MM.1S (cell line): Measurements from ENCODE around the gene CHST11.

Source experiments
- DNase-seq: peaks from one replicate; pipeline ENCODE4 v3.0.0-alpha.2; 2015
- H2AFZ ChIP-seq: fragments of 300-600 bp; sonication (generic); 2 replicates; pipeline ENCODE4 v1.6.0; 2016; ENCODE audit warnings: antibody characterized with exemption, low read length
- H3F3A ChIP-seq: fragments of 300-600 bp; sonication (generic); 2 replicates; pipeline ENCODE4 v1.6.1; 2016; ENCODE audit warnings: mild to moderate bottlenecking, antibody characterized with exemption, low read length, moderate library complexity, mixed read lengths; ENCODE audit not compliant: insufficient read depth
- H3K27ac ChIP-seq: fragments of 300-600 bp; sonication (generic); 2 replicates; pipeline ENCODE4 v1.5.1; 2016; ENCODE audit warnings: mild to moderate bottlenecking, low read length
- H3K27me3 ChIP-seq: fragments of 300-600 bp; sonication (generic); replicated peaks from 2 replicates; pipeline ENCODE4 v1.6.0; 2016; ENCODE audit warnings: low read length; ENCODE audit not compliant: insufficient read depth
- H3K36me3 ChIP-seq: fragments of 300-600 bp; sonication (generic); replicated peaks from 2 replicates; pipeline ENCODE4 v1.6.1; 2016; ENCODE audit warnings: mild to moderate bottlenecking, low read length, mixed read lengths; ENCODE audit not compliant: insufficient read depth
- H3K4me1 ChIP-seq: fragments of 300-600 bp; sonication (generic); 2 replicates; pipeline ENCODE4 v1.6.1; 2016; ENCODE audit warnings: low read length, mixed read lengths
- H3K4me2 ChIP-seq: fragments of 300-600 bp; sonication (generic); 2 replicates; pipeline ENCODE4 v1.6.0; 2016; ENCODE audit warnings: low read depth, low read length
- H3K4me3 ChIP-seq: fragments of 300-600 bp; sonication (generic); 2 replicates; pipeline ENCODE4 v1.5.1; 2016; ENCODE audit warnings: low read length, mixed read lengths
- H3K79me2 ChIP-seq: fragments of 300-600 bp; sonication (generic); 2 replicates; pipeline ENCODE4 v1.6.1; 2016; ENCODE audit warnings: mixed run types, low read length, mixed read lengths
- H3K9ac ChIP-seq: fragments of 300-600 bp; sonication (generic); 2 replicates; pipeline ENCODE4 v1.6.1; 2016; ENCODE audit warnings: low read length, mixed read lengths
- H3K9me2 ChIP-seq: fragments of 300-600 bp; sonication (generic); replicated peaks from 2 replicates; pipeline ENCODE4 v1.6.1; 2016; ENCODE audit warnings: mild to moderate bottlenecking, low read length, mixed read lengths; ENCODE audit not compliant: insufficient read depth
- H3K9me3 ChIP-seq: fragments of 300-600 bp; sonication (generic); replicated peaks from 2 replicates; pipeline ENCODE4 v1.6.1; 2016; ENCODE audit warnings: mild to moderate bottlenecking, low read length, mixed read lengths; ENCODE audit not compliant: insufficient read depth
- H4K20me1 ChIP-seq: fragments of 300-600 bp; sonication (generic); 2 replicates; pipeline ENCODE4 v1.6.1; 2016; ENCODE audit warnings: mild to moderate bottlenecking, low read length, moderate library complexity, mixed read lengths; ENCODE audit not compliant: insufficient read depth
- EZH2 ChIP-seq: fragments of 300-600 bp; sonication (generic); optimal IDR thresholded peaks from 2 replicates; pipeline ENCODE3; 2017; ENCODE audit warnings: low read depth, mild to moderate bottlenecking, antibody characterized with exemption, low read length, mixed read lengths
- EZH2phosphoT487 ChIP-seq: fragments of 300-600 bp; sonication (generic); IDR thresholded peaks from 2 replicates; pipeline ENCODE4 v1.6.1; 2018; ENCODE audit warnings: antibody characterized with exemption, low read length
- TF ChIP-seq, protein P1 (sequence below): fragments of 300-600 bp; sonication (generic); IDR thresholded peaks from 2 replicates; pipeline ENCODE4 v1.5.1; 2016; ENCODE audit warnings: antibody characterized with exemption, low read length, mixed read lengths

CHST11 gene

DNA sequence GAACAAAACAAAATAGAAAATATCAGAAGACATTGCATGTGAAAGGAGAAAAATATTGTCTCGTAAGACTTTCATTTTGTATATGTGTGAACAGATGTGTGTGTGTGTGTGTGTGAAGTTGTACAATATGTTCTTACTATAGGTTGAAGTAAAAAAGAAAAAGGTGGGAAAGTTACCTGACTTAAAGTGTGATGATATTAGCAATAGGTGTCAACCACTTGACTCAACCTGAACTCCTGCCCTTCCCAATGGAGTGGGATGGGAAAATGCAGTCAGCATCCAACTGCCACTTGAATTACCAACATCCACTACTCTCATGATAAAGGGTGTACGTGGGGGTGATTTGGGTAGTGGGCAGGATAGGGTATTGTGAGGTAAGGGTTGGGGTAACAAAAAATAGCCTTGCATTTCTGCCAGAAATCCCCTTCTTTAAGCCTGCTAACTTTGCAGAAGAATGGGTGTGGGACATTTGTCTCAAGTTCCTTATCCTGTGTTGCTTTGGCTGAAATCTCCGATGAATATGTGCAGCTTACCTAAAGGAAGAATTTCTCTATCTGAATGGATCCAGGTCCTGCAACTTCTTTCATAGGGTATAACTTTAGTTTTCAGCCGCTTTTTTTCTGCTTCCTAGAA lies 181.6 kb downstream of the CHST11 start:
- TF ChIP-seq EZH2phosphoT487 = no peak
- no peak for TF ChIP-seq EZH2
- TF ChIP-seq, protein P1, sequence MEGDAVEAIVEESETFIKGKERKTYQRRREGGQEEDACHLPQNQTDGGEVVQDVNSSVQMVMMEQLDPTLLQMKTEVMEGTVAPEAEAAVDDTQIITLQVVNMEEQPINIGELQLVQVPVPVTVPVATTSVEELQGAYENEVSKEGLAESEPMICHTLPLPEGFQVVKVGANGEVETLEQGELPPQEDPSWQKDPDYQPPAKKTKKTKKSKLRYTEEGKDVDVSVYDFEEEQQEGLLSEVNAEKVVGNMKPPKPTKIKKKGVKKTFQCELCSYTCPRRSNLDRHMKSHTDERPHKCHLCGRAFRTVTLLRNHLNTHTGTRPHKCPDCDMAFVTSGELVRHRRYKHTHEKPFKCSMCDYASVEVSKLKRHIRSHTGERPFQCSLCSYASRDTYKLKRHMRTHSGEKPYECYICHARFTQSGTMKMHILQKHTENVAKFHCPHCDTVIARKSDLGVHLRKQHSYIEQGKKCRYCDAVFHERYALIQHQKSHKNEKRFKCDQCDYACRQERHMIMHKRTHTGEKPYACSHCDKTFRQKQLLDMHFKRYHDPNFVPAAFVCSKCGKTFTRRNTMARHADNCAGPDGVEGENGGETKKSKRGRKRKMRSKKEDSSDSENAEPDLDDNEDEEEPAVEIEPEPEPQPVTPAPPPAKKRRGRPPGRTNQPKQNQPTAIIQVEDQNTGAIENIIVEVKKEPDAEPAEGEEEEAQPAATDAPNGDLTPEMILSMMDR = no peak
- Histone ChIP-seq H3K4me1 (no peaks in the 10 kb centered on the region), H3K9ac (no peak overlapping the region), H2AFZ (no peak overlapping the region), H3K4me3 (no peak overlapping the region), H3K27me3 (no peaks in the 10 kb centered on the region), H3K36me3 (no peaks in the 10 kb centered on the region), H3K4me2 (no peak overlapping the region), H3F3A (no peaks in the 10 kb centered on the region), H4K20me1 (no peaks in the 10 kb centered on the region), H3K9me2 (no peaks in the 10 kb centered on the region), H3K9me3 (no peaks in the 10 kb centered on the region), H3K27ac (no peak overlapping the region), H3K79me2 (0 out of 2 replicates have a peak, but pooled peaks cover 4% of the 10 kb centered on the region)
- no peak for DNase-seq

DNA sequence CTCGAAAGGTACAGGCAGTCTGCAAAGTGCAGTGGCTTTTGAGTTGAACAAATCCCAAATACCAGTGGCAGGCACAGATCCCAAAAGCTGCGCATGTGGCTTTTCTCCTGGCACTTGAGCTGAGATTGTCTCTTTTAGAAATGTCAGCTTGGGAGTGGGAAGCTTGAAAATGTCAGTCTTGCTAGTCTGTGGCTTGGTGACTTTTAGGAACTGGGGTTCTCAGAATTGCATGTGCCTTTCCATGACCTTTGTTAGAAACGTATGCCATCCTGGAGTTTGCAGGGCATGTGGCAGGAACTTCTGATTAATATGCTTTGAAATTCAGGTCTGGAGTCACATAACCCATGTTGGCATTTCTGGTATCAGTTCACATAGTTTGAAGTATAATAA lies 182.1 kb downstream of the CHST11 start:
- Histone ChIP-seq H3K9ac (no peak overlapping the region), H3K4me1 (peaks cover 4% of the 10 kb centered on the region; the same call in 1 of the 2 replicates), H3K9me3 (no peaks in the 10 kb centered on the region), H3K4me3 (no peak overlapping the region), H3K36me3 (no peaks in the 10 kb centered on the region), H3F3A (no peaks in the 10 kb centered on the region), H4K20me1 (no peaks in the 10 kb centered on the region), H3K27me3 (no peaks in the 10 kb centered on the region), H3K4me2 (no peak overlapping the region), H3K79me2 (0 out of 2 replicates have a peak, but pooled peaks cover 4% of the 10 kb centered on the region), H3K9me2 (no peaks in the 10 kb centered on the region), H3K27ac (no peak overlapping the region), H2AFZ (no peak overlapping the region)
- no peak for DNase-seq
- no peak for TF ChIP-seq EZH2
- TF ChIP-seq, protein P1 = no peak
- TF ChIP-seq EZH2phosphoT487 = no peak

DNA sequence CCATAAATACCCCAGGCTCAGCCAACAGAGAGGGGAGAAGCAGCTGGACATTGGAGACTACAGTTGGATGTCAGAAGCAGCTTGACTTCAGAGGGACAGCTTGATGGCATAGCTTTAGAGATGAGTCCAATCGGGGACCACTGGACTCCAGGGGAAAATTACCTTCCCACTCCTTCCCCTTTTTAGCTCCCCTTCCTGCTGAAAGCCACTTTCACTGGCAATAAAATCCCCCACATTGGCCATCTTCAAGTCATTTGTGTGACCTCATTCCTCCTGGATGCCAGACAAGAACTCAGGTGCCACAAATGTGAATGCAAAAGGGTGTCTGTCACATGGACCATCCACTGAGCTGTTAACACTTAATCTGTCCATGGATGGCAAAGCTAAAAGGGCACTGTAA lies 184.2 kb downstream of the CHST11 start:
- H3K27me3 ChIP-seq = no peaks in the 10 kb centered on the region
- H4K20me1 ChIP-seq = no peaks in the 10 kb centered on the region
- no peaks in the 10 kb centered on the region for H3K36me3 ChIP-seq
- no peak overlapping the region for H3K4me3 ChIP-seq
- H3K79me2 ChIP-seq = no peaks in the 10 kb centered on the region
- DNase-seq = no peak
- no peak overlapping the region for H3K27ac ChIP-seq
- H3K9ac ChIP-seq = no peak overlapping the region
- H3K9me2 ChIP-seq = no peaks in the 10 kb centered on the region
- peaks cover 11% of the 10 kb centered on the region for H3K4me1 ChIP-seq
- no peak overlapping the region for H2AFZ ChIP-seq
- H3K9me3 ChIP-seq = no peaks in the 10 kb centered on the region
- no peaks in the 10 kb centered on the region for H3F3A ChIP-seq
- TF ChIP-seq EZH2 (no peak), EZH2phosphoT487 (no peak)
- TF ChIP-seq, protein P1 = no peak
- H3K4me2 ChIP-seq = no peak overlapping the region
